SK-N-SH (cell line): ENCODE measurements around the gene ANO10. TPM values are rescaled to one million over a fixed set of nuclear protein-coding genes. Genes with fewer than 3 reads are reported as not detected.

ENCODE experiments used
- CTCF ChIA-PET: fragments of 300-600, 350-600 bp; formaldehyde crosslinking; extraction: SDS; loops from one replicate; lab custom pipeline; 2021; lab: Yijun Ruan, JAX
- POLR2A ChIA-PET: fragments of 350-600 bp; sonication (Branson Sonifier 250); formaldehyde crosslinking; extraction: SDS; loops from one replicate; lab custom pipeline; 2020; ENCODE audit warnings: antibody characterized with exemption, inconsistent platforms; lab: Yijun Ruan, JAX
- DNase-seq: peaks from one replicate; pipeline ENCODE4 v3.0.0; 2012
- H2AFZ ChIP-seq: fragments of 200-600 bp; sonication (generic); 2 replicates; pipeline ENCODE4 v1.8.1; 2016; ENCODE audit warnings: antibody characterized with exemption, mild to moderate bottlenecking, low read depth
- H3F3A ChIP-seq: fragments of 200-600 bp; sonication (generic); replicated peaks from 2 replicates; pipeline ENCODE3; 2016; ENCODE audit warnings: antibody characterized with exemption, mild to moderate bottlenecking; ENCODE audit not compliant: insufficient read depth
- H3K27ac ChIP-seq, 2 experiments: fragments of 200-500 bp in 1 of 2; fragments of 200-600 bp in 1 of 2; sonication (Bioruptor generic) in 1 of 2; sonication (generic), shearing (Covaris generic) in 1 of 2; 2 replicates each; pipeline versions ENCODE4 v1.5.1 to v1.6.1; 2014 to 2016; ENCODE audit warnings: low read depth in 2 of 2, inconsistent platforms in 1 of 2, low read length in 1 of 2, mild to moderate bottlenecking in 1 of 2, mixed read lengths in 1 of 2
- H3K27me3 ChIP-seq: fragments of 200-600 bp; sonication (generic), shearing (Covaris generic); 2 replicates; pipeline ENCODE4 v1.6.1; 2016; ENCODE audit warnings: mixed run types; ENCODE audit not compliant: insufficient read depth
- H3K36me3 ChIP-seq, 2 experiments: fragments of 200-500 bp in 1 of 2; fragments of 200-600 bp in 1 of 2; sonication (Bioruptor generic) in 1 of 2; sonication (generic) in 1 of 2; replicated peaks in 1 of 2; 2 replicates each; pipeline versions ENCODE3 to v1.5.1; 2014 to 2016; ENCODE audit warnings: low read length in 1 of 2, mild to moderate bottlenecking in 1 of 2; ENCODE audit not compliant: insufficient read depth in 2 of 2, control insufficient read depth in 1 of 2
- H3K4me1 ChIP-seq, 2 experiments: fragments of 200-500 bp in 1 of 2; fragments of 200-600 bp in 1 of 2; sonication (Bioruptor generic) in 1 of 2; sonication (generic), shearing (Covaris generic) in 1 of 2; 2 replicates each; pipeline versions ENCODE4 v1.5.1 to v1.6.1; 2014 to 2016; ENCODE audit warnings: low read depth in 1 of 2, low read length in 1 of 2, mixed run types in 1 of 2; ENCODE audit not compliant: insufficient read depth in 2 of 2, control insufficient read depth in 1 of 2
- H3K4me2 ChIP-seq: fragments of 200-600 bp; sonication (generic), shearing (Covaris generic); 2 replicates; pipeline ENCODE4 v1.6.1; 2017; ENCODE audit warnings: mixed run types
- H3K4me3 ChIP-seq, 2 experiments: fragments of 200-500 bp in 1 of 2; fragments of 200-600 bp in 1 of 2; sonication (Bioruptor generic) in 1 of 2; sonication (generic), shearing (Covaris generic) in 1 of 2; 2 replicates each; pipeline versions ENCODE4 v1.5.1 to v1.8.1; 2014 to 2016; ENCODE audit warnings: low read depth in 2 of 2, inconsistent platforms in 1 of 2, low read length in 1 of 2, mild to moderate bottlenecking in 1 of 2, mixed read lengths in 1 of 2, moderate library complexity in 1 of 2
- H3K79me2 ChIP-seq: fragments of 200-600 bp; sonication (generic); 2 replicates; pipeline ENCODE4 v1.8.1; 2017; ENCODE audit warnings: mild to moderate bottlenecking; ENCODE audit not compliant: insufficient read depth
- H3K9ac ChIP-seq: fragments of 200-600 bp; sonication (generic); 2 replicates; pipeline ENCODE4 v1.6.1; 2017; ENCODE audit warnings: mixed run types
- H3K9me2 ChIP-seq: fragments of 200-600 bp; sonication (generic); 2 replicates; pipeline ENCODE4 v1.6.1; 2017; ENCODE audit warnings: mixed run types
- H3K9me3 ChIP-seq: fragments of 200-600 bp; sonication (generic); 2 replicates; pipeline ENCODE4 v1.6.1; 2017; ENCODE audit warnings: mixed run types, mild to moderate bottlenecking, moderate library complexity
- H4K20me1 ChIP-seq: fragments of 200-600 bp; sonication (generic); 2 replicates; pipeline ENCODE4 v1.6.1; 2017; ENCODE audit warnings: mild to moderate bottlenecking, mixed run types; ENCODE audit not compliant: insufficient read depth
- CTCF ChIP-seq: fragments of 200-600 bp; sonication (generic); IDR thresholded peaks from 2 replicates; pipeline ENCODE4 v1.6.1; 2017; ENCODE audit warnings: antibody characterized with exemption, mild to moderate bottlenecking, moderate library complexity
- ELF1 ChIP-seq: IDR thresholded peaks from 2 replicates; pipeline ENCODE4 v1.4.0; 2012
- EP300 ChIP-seq, 2 experiments: IDR thresholded peaks; 2 replicates each; pipeline versions ENCODE4 v1.4.0 to v1.6.1; 2012; ENCODE audit warnings: borderline replicate concordance in 1 of 2, low read depth in 1 of 2, low read length in 1 of 2
- EZH2phosphoT487 ChIP-seq: fragments of 200-600 bp; sonication (generic); IDR thresholded peaks from 2 replicates; pipeline ENCODE4 v1.6.1; 2017; ENCODE audit warnings: low read depth, mixed run types, mild to moderate bottlenecking, antibody characterized with exemption, moderate library complexity, borderline replicate concordance
- FOSL2 ChIP-seq: IDR thresholded peaks from 2 replicates; pipeline ENCODE4 v1.4.0; 2012; ENCODE audit warnings: low read depth, mild to moderate bottlenecking, moderate library complexity, borderline replicate concordance
- FOXJ3 ChIP-seq: sonication (generic); formaldehyde crosslinking; IDR thresholded peaks from 2 replicates; pipeline ENCODE4 v1.5.1; 2020; ENCODE audit warnings: mild to moderate bottlenecking, missing genetic modification reagents
- GATA2 ChIP-seq: sonication (generic); formaldehyde crosslinking; IDR thresholded peaks from 2 replicates; pipeline ENCODE4 v1.5.0; 2020; ENCODE audit warnings: mild to moderate bottlenecking, missing genetic modification reagents
- JUND ChIP-seq: IDR thresholded peaks from 2 replicates; pipeline ENCODE4 v1.4.0; 2012
- NRF1 ChIP-seq: IDR thresholded peaks from 2 replicates; pipeline ENCODE4 v1.6.1; 2012; ENCODE audit warnings: low read depth, mild to moderate bottlenecking, low read length
- REST ChIP-seq: IDR thresholded peaks from 2 replicates; pipeline ENCODE4 v1.6.1; 2012; ENCODE audit warnings: mild to moderate bottlenecking, low read depth, low read length, moderate library complexity
- RXRA ChIP-seq: IDR thresholded peaks from 2 replicates; pipeline ENCODE4 v1.4.0; 2012; ENCODE audit warnings: low read depth, mild to moderate bottlenecking, borderline replicate concordance
- TCF12 ChIP-seq: IDR thresholded peaks from 2 replicates; pipeline ENCODE4 v1.4.0; 2012
- USF2 ChIP-seq: fragments of 150-350 bp; IDR thresholded peaks from 2 replicates; pipeline ENCODE4 v1.6.1; 2017; ENCODE audit warnings: antibody characterized with exemption, low read length, low read depth, borderline replicate concordance
- WGBS: methylation state at CpG from one replicate; pipeline ENCODE4 v1.1.6; 2017; ENCODE audit warnings: low lambda C conversion rate; 5-methylcytosine and 5-hydroxymethylcytosine counted together
- polyA plus RNA-seq, 3 experiments: library from polyadenylated mRNA; depleted of rRNA; stranded (reverse); fragments of >200 nt; gene quantifications; 2 replicates each; pipeline ENCODE4 v1.2.3, GENCODE V29; 2012
- TF ChIP-seq, protein P1 (sequence below): IDR thresholded peaks from 2 replicates; pipeline ENCODE4; 2012

Gene ANO10
- polyA plus RNA-seq, 1 of the 3 experiments (the other 2 are of a cell fraction), result 16.8 TPM

DNA sequence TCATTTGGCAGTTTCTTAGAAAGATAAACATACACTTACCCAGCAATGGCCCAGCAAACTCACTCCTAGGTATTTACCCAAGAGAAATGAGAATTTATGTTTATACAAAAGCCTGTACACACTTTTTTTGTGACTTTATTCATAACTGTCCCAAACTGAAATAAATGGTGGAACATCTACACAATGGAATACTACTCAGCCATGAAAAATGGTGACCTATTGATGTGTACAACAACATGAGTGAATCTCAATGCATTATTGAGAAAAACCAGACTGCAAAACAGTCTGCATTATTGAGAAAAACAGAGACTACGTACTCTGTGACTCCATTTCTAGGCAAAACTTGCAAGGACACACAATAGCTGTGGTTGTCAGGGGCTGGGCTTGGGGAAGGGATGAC lies 298.3 kb downstream of the ANO10 start (continued):
- TF ChIP-seq CTCF, result no peak
- no peak for TF ChIP-seq ELF1
- no peak for TF ChIP-seq USF2
- TF ChIP-seq REST, result no peak
- TF ChIP-seq NRF1, result no peak
- TF ChIP-seq, protein P1, sequence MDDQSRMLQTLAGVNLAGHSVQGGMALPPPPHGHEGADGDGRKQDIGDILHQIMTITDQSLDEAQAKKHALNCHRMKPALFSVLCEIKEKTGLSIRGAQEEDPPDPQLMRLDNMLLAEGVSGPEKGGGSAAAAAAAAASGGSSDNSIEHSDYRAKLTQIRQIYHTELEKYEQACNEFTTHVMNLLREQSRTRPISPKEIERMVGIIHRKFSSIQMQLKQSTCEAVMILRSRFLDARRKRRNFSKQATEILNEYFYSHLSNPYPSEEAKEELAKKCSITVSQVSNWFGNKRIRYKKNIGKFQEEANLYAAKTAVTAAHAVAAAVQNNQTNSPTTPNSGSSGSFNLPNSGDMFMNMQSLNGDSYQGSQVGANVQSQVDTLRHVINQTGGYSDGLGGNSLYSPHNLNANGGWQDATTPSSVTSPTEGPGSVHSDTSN, result no peak
- no peak for TF ChIP-seq TCF12

- H3K4me2 ChIP-seq, result no peak overlapping the region
- TF ChIP-seq EP300 (IDR thresholded peaks at IDR 0.05; ENCODE audit: borderline replicate concordance in 1 of 2, low read depth in 1 of 2, low read length in 1 of 2), result no peak
- no peak for TF ChIP-seq FOSL2
- TF ChIP-seq TCF12, result no peak
- no peak for TF ChIP-seq FOXJ3 (CRISPR knock-in tag)
- no peak for TF ChIP-seq EZH2phosphoT487
- no peak for TF ChIP-seq GATA2 (CRISPR knock-in tag)
- TF ChIP-seq RXRA, result no peak
- TF ChIP-seq JUND, result no peak
- no peak for TF ChIP-seq NRF1
- no peaks in the 10 kb centered on the region for H3K9me3 ChIP-seq
- H3K79me2 ChIP-seq, result peaks cover 20% of the 10 kb centered on the region
- no peaks in the 10 kb centered on the region for H3K27me3 ChIP-seq
- POLR2A ChIA-PET, result interaction anchor here (0.7 kb wide), 1 partner anchor 366 kb away, joined by 4 read pairs; no protein-coding TSS in a partner anchor
- no peaks in the 10 kb centered on the region for H4K20me1 ChIP-seq
- H3K27ac ChIP-seq, result no peak overlapping the region
- no peak overlapping the region for H3K9ac ChIP-seq
- H2AFZ ChIP-seq, result no peak overlapping the region
- H3K4me1 ChIP-seq, result no peaks in the 10 kb centered on the region; a peak in 1 of 4 replicates
- no peak overlapping the region for H3K4me3 ChIP-seq
- no peak for DNase-seq
- no peaks in the 10 kb centered on the region for H3K9me2 ChIP-seq
- WGBS, result 98% methylated on average over 5 of the region's 5 CpGs
- H3K36me3 ChIP-seq, result peaks cover 0 to 5% of the 10 kb centered on the region in 2 experiments
- H3F3A ChIP-seq, result no peaks in the 10 kb centered on the region
- CTCF ChIA-PET, result interaction anchor here (0.7 kb wide), 1 partner anchor 38 kb away, joined by 3 read pairs; no protein-coding TSS in a partner anchor
Observed at GRCh38 chr3:43320288-43320687, 301.5 kb downstream of the ANO10 start.
